Neural crest cell (in vitro differentiated cells): Measurements from ENCODE around the gene EXOSC7. TPM values are rescaled to one million over a fixed set of nuclear protein-coding genes. Genes with fewer than 3 reads are reported as not detected.

Experiments
- DNase-seq: peaks from one replicate; pipeline ENCODE4 v3.0.0; 2021; ENCODE audit warnings: low read depth, mixed read lengths, low spot score
- H3K27ac Mint-ChIP-seq: one replicate; pipeline ENCODE4 v1.8.0; 2021; ENCODE audit warnings: mild to moderate bottlenecking, mixed read lengths; ENCODE audit not compliant: unreplicated experiment
- H3K27me3 Mint-ChIP-seq: 2 replicates; pipeline ENCODE4 v1.8.0; 2021; ENCODE audit warnings: low read depth, mild to moderate bottlenecking, mixed read lengths
- H3K36me3 Mint-ChIP-seq: 2 replicates; pipeline ENCODE4 v1.8.0; 2021; ENCODE audit warnings: low read depth, mild to moderate bottlenecking, mixed read lengths
- H3K4me1 Mint-ChIP-seq: 2 replicates; pipeline ENCODE4 v1.8.0; 2021; ENCODE audit warnings: mixed read lengths
- H3K4me3 Mint-ChIP-seq: one replicate; pipeline ENCODE4 v1.8.0; 2021; ENCODE audit warnings: mild to moderate bottlenecking, mixed read lengths
- H3K9me3 Mint-ChIP-seq: 2 replicates; pipeline ENCODE4 v1.8.0; 2021; ENCODE audit warnings: mixed read lengths
- CTCF ChIP-seq: fragments of 200-600 bp; sonication (generic); conservative IDR thresholded peaks from 2 replicates; pipeline ENCODE4 v1.5.0; 2021; ENCODE audit warnings: antibody characterized with exemption, mild to moderate bottlenecking
- long read RNA-seq: library from polyadenylated mRNA; unstranded; transcript quantifications from one replicate; pipeline ENCODE4 v2.0.0, GENCODE V29; 2020
- total RNA-seq: library from RNA; stranded (reverse); gene quantifications from 2 replicates; pipeline ENCODE4 v1.2.1, GENCODE V29; 2021

The EXOSC7 gene
- total RNA-seq, result 50.7 and 55.6 TPM in 2 replicates
- long read RNA-seq, transcript EXOSC7-201 (8 exons, 1,055 nt), result major isoform, 70 of 103 reads
- long read RNA-seq, transcript EXOSC7-210 (9 exons, 1,395 nt), result minor isoform, 22 of 103 reads
- long read RNA-seq, partial matches to known transcripts, result 0 of 103 reads
- long read RNA-seq, other reads (novel, unspliced or antisense), result 10 of 103 reads

GRCh38 chr3:44976002-44976815 lies at the start of gene EXOSC7, which contains the start of gene ZDHHC3:
Gene EXOSC7, plus strand, starts transcription at chr3:44976244. Its CDS starts 34 bp downstream, at chr3:44976278.
Gene ZDHHC3, minus strand, starts transcription at chr3:44976174. Its CDS starts 16,738 bp downstream, at chr3:44959436.
- Mint-ChIP-seq H3K4me1 (peaks cover 34% of the 10 kb centered on the region), H3K27ac (peak within 1 kb of the TSS; percentile 96), H3K27me3 (no peaks in the 10 kb centered on the region), H3K4me3 (peak within 1 kb of the TSS; percentile 95), H3K9me3 (no peaks in the 10 kb centered on the region), H3K36me3 (no peaks in the 10 kb centered on the region)
- peak; percentile 65 for DNase-seq
- no peak for TF ChIP-seq CTCF

- H3K4me1 Mint-ChIP-seq, result peaks cover 5% of the 10 kb centered on the region
- H3K27ac Mint-ChIP-seq, result peak overlapping the region; percentile 78
- H3K36me3 Mint-ChIP-seq, result peaks cover 9% of the 10 kb centered on the region
- H3K4me3 Mint-ChIP-seq, result no peak overlapping the region
- H3K27me3 Mint-ChIP-seq, result no peaks in the 10 kb centered on the region
- TF ChIP-seq CTCF, result no peak
- DNase-seq, result no peak
- H3K9me3 Mint-ChIP-seq, result no peaks in the 10 kb centered on the region
These were observed 49.1 kb upstream of the EXOSC7 start for GRCh38 chr3:44926921-44927320.

GRCh38 chr3:44927371-44927770 lies 48.7 kb upstream of the EXOSC7 start:
- H3K4me3 Mint-ChIP-seq, result no peak overlapping the region
- H3K9me3 Mint-ChIP-seq, result no peaks in the 10 kb centered on the region
- H3K36me3 Mint-ChIP-seq, result peaks cover 9% of the 10 kb centered on the region
- H3K27ac Mint-ChIP-seq, result peak overlapping the region; percentile 78
- TF ChIP-seq CTCF, result no peak
- peaks cover 10% of the 10 kb centered on the region for H3K4me1 Mint-ChIP-seq
- no peak for DNase-seq
- no peaks in the 10 kb centered on the region for H3K27me3 Mint-ChIP-seq

GRCh38 chr3:44929782-44930181 lies 46.3 kb upstream of the EXOSC7 start:
- Mint-ChIP-seq H3K9me3 (no peaks in the 10 kb centered on the region), H3K27ac (no peak overlapping the region), H3K27me3 (no peaks in the 10 kb centered on the region), H3K4me1 (peaks cover 18% of the 10 kb centered on the region), H3K4me3 (no peak overlapping the region), H3K36me3 (peaks cover 13% of the 10 kb centered on the region)
- no peak for TF ChIP-seq CTCF
- no peak for DNase-seq

GRCh38 chr3:44930911-44931310 lies 45.1 kb upstream of the EXOSC7 start:
- H3K4me1 Mint-ChIP-seq, result peaks cover 18% of the 10 kb centered on the region
- peak overlapping the region; percentile 43 for H3K27ac Mint-ChIP-seq
- no peak for TF ChIP-seq CTCF
- peaks cover 8% of the 10 kb centered on the region for H3K36me3 Mint-ChIP-seq
- no peak overlapping the region for H3K4me3 Mint-ChIP-seq
- H3K27me3 Mint-ChIP-seq, result no peaks in the 10 kb centered on the region
- no peak for DNase-seq
- H3K9me3 Mint-ChIP-seq, result no peaks in the 10 kb centered on the region
